Loucy (cell line): Measurements from ENCODE around the gene GINM1.

ENCODE experiments used
- EZH2phosphoT487 ChIP-seq: fragments of 200-600 bp; IDR thresholded peaks from 2 replicates; pipeline ENCODE4 v1.6.1; 2018; ENCODE audit warnings: antibody characterized with exemption, mild to moderate bottlenecking, moderate library complexity, borderline replicate concordance
- TF ChIP-seq, protein P1 (sequence below): fragments of 200-600 bp; sonication (generic); conservative IDR thresholded peaks from 2 replicates; pipeline ENCODE4 v1.5.1; 2014; ENCODE audit warnings: mild to moderate bottlenecking, antibody characterized with exemption, low read length

DNA sequence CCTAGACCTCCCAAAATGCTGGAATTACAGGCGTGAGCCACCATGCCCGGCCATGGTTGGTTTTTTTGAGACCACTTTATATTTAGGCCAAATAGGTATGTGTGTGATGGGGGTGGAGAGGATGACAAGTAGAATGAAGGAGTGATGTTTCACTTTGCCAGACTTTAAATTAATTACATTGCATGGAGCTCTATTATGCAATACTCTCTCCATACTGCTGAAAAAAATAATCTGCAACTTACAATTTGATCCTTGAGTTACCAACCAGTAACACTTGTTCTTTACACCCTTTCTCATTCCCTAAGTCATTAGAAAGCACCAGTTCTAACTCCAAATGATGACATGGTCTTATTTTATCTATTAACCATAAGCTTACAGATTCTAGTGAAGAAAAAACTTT is 26.8 kb downstream of the GINM1 start:
- TF ChIP-seq, protein P1, sequence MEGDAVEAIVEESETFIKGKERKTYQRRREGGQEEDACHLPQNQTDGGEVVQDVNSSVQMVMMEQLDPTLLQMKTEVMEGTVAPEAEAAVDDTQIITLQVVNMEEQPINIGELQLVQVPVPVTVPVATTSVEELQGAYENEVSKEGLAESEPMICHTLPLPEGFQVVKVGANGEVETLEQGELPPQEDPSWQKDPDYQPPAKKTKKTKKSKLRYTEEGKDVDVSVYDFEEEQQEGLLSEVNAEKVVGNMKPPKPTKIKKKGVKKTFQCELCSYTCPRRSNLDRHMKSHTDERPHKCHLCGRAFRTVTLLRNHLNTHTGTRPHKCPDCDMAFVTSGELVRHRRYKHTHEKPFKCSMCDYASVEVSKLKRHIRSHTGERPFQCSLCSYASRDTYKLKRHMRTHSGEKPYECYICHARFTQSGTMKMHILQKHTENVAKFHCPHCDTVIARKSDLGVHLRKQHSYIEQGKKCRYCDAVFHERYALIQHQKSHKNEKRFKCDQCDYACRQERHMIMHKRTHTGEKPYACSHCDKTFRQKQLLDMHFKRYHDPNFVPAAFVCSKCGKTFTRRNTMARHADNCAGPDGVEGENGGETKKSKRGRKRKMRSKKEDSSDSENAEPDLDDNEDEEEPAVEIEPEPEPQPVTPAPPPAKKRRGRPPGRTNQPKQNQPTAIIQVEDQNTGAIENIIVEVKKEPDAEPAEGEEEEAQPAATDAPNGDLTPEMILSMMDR: no peak
- TF ChIP-seq EZH2phosphoT487: no peak
